Loucy (cell line): ENCODE data around the gene ARL16.

ENCODE experiments used
- EZH2phosphoT487 ChIP-seq: fragments of 200-600 bp; IDR thresholded peaks from 2 replicates; pipeline ENCODE4 v1.6.1; 2018; ENCODE audit warnings: antibody characterized with exemption, mild to moderate bottlenecking, moderate library complexity, borderline replicate concordance
- TF ChIP-seq, protein P1 (sequence below): fragments of 200-600 bp; sonication (generic); conservative IDR thresholded peaks from 2 replicates; pipeline ENCODE4 v1.5.1; 2014; ENCODE audit warnings: mild to moderate bottlenecking, antibody characterized with exemption, low read length

DNA sequence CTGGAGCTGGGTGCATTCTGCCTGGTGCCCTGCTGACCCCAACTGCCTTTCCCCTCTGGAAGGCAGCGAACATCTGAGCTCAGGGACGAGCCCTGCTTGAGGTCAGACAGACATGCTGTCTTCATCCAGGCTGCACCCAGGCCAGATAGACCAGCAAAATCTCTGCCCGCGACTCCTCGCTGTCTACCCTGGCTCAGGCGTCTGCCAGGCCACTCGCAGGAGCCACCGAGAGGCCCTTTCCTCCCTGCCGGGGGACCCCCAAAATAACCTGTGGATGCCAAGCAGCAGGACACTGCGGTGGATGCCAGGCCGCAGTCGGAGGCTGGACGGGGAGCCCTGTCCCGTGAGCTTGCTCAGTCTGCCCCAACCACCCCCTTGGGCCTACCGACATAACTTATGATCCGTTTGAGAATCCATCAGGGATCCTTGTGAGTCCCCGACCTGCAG is 25.2 kb upstream of the ARL16 start:
- TF ChIP-seq, protein P1, sequence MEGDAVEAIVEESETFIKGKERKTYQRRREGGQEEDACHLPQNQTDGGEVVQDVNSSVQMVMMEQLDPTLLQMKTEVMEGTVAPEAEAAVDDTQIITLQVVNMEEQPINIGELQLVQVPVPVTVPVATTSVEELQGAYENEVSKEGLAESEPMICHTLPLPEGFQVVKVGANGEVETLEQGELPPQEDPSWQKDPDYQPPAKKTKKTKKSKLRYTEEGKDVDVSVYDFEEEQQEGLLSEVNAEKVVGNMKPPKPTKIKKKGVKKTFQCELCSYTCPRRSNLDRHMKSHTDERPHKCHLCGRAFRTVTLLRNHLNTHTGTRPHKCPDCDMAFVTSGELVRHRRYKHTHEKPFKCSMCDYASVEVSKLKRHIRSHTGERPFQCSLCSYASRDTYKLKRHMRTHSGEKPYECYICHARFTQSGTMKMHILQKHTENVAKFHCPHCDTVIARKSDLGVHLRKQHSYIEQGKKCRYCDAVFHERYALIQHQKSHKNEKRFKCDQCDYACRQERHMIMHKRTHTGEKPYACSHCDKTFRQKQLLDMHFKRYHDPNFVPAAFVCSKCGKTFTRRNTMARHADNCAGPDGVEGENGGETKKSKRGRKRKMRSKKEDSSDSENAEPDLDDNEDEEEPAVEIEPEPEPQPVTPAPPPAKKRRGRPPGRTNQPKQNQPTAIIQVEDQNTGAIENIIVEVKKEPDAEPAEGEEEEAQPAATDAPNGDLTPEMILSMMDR, result no peak
- TF ChIP-seq EZH2phosphoT487, result no peak
